ENCODE measurements around the gene RFX8.
"Not testable (repeated sequence)": the region's sequence is repeated elsewhere in the genome, so short reads cannot be mapped to it uniquely, and the experiment has no call there.

The RFX8 gene

GRCh38 chr2:101440127-101440738 is 34.7 kb downstream of the RFX8 start:
- no peak for DNase-seq (ENCODE audit: low spot score)

- no peak for DNase-seq (ENCODE audit: low spot score)
Observed at GRCh38 chr2:101439716-101440115, 35.2 kb downstream of the RFX8 start.

- DNase-seq (ENCODE audit: low spot score) = not testable (repeated sequence)
Observed at GRCh38 chr2:101438555-101438954, 36.4 kb downstream of the RFX8 start.

GRCh38 chr2:101435001-101435862 is 39.7 kb downstream of the RFX8 start:
- no peak for DNase-seq (ENCODE audit: low spot score)

- no peak for DNase-seq (ENCODE audit: low spot score)
Observed at GRCh38 chr2:101433465-101433864, 41.4 kb downstream of the RFX8 start.

- no peak for DNase-seq (ENCODE audit: low spot score)
Observed at GRCh38 chr2:101432411-101433181, 42.3 kb downstream of the RFX8 start.

GRCh38 chr2:101431486-101431885 is 43.4 kb downstream of the RFX8 start:
- no peak for DNase-seq (ENCODE audit: low spot score)

- no peak for DNase-seq (ENCODE audit: low spot score)
Observed at GRCh38 chr2:101430156-101430555, 44.8 kb downstream of the RFX8 start.

GRCh38 chr2:101429453-101429852 is 45.5 kb downstream of the RFX8 start:
- DNase-seq (ENCODE audit: low spot score) = no peak

GRCh38 chr2:101428422-101429176 is 46.3 kb downstream of the RFX8 start:
- DNase-seq (ENCODE audit: low spot score) = no peak

- DNase-seq (ENCODE audit: low spot score) = no peak
Observed at GRCh38 chr2:101427743-101428142, 47.2 kb downstream of the RFX8 start.

- no peak for DNase-seq (ENCODE audit: low spot score)
Observed at GRCh38 chr2:101427240-101427639, 47.7 kb downstream of the RFX8 start.

GRCh38 chr2:101426822-101427221 is 48.1 kb downstream of the RFX8 start:
- DNase-seq (ENCODE audit: low spot score) = no peak

- no peak for DNase-seq (ENCODE audit: low spot score)
Observed at GRCh38 chr2:101420623-101421022, 54.3 kb downstream of the RFX8 start.

GRCh38 chr2:101419096-101419663 is 55.7 kb downstream of the RFX8 start:
- peak; percentile 75 for DNase-seq (ENCODE audit: low spot score)

- DNase-seq (ENCODE audit: low spot score) = no peak
Observed at GRCh38 chr2:101418460-101419095, 56.3 kb downstream of the RFX8 start.

GRCh38 chr2:101416609-101417008 is 58.3 kb downstream of the RFX8 start:
- no peak for DNase-seq (ENCODE audit: low spot score)

- no peak for DNase-seq (ENCODE audit: low spot score)
Observed at GRCh38 chr2:101415884-101416283, 59.0 kb downstream of the RFX8 start.

GRCh38 chr2:101415220-101415619 is 59.7 kb downstream of the RFX8 start:
- no peak for DNase-seq (ENCODE audit: low spot score)

GRCh38 chr2:101412092-101412694 is 62.7 kb downstream of the RFX8 start:
- DNase-seq (ENCODE audit: low spot score) = no peak

- no peak for DNase-seq (ENCODE audit: low spot score)
Observed at GRCh38 chr2:101410746-101411145, 64.2 kb downstream of the RFX8 start.
